HG02763 (cell line): ENCODE measurements around the gene ANKRD22.
"Not testable (repeated sequence)": the region's sequence is repeated elsewhere in the genome, so short reads cannot be mapped to it uniquely, and the experiment has no call there.

Source experiments
- ATAC-seq: cut with Tn5 transposase; IDR thresholded peaks from one replicate; pipeline ENCODE4 v1.9.1; 2021; ENCODE audit warnings: mild to moderate bottlenecking, moderate library complexity; ENCODE audit not compliant: unreplicated experiment

Gene ANKRD22

DNA sequence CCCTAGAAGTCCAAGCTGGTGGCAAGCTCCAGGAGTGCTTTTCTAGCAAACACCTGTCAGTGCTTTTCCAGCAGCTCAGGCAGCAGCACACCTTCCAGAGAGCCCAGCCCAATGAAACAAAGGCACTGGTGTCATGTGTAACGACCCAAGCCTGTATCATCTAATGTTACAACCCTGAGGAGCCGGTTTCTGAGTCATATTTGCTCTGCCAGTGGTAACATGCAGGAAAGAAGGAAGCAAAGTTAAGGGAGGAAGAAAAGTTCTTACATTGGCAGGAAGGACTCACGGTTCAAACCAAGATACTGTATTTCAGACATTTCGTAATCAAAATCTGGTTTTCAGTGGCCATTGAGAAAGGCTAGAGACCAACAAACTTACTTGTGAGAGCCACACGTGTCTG is at the start of gene ANKRD22:
ANKRD22 (minus strand) TSS at position 139 of the 400 bp plus-strand sequence. CDS start 237 bp downstream, outside the sequence.
- ATAC-seq, result no peak

DNA sequence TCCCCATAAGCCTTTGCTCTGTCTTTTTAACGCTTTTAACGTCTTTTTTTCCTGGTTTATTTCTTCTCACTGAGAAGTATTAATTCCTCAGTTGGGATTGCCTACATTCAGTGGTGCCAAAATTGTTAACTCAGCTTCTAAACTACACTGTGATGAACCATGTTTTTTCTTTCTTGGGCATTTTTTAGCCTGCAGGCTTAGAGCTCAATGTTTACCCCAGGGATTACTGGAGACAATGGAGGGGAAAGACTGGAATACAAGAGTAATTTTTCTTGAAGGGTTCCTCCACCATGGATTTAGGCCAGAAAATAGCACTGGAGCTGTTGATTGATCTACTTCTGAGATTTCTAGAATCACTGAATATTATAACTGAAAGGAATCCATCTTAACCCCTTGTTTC is 48.2 kb upstream of the ANKRD22 start:
- ATAC-seq, result no peak

DNA sequence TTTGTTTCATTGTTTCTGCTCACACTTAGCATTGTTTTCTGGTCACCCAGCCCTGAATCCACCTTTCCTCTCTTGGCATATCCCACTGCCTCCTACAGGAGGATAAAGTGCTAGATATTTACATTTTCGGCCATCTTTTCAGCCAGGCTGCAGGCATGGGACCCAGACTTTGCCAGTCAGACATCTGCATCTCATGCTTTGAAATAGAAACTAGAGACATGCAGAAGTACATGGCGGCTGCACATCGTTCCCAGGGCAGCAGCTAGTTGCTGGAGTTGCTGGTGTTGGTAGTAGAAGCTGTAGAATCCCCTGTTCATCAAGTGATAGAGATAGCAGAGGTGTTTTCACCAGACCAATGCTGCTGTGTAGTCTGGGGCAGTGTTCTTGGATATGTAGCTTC is 47.1 kb upstream of the ANKRD22 start:
- no peak for ATAC-seq

DNA sequence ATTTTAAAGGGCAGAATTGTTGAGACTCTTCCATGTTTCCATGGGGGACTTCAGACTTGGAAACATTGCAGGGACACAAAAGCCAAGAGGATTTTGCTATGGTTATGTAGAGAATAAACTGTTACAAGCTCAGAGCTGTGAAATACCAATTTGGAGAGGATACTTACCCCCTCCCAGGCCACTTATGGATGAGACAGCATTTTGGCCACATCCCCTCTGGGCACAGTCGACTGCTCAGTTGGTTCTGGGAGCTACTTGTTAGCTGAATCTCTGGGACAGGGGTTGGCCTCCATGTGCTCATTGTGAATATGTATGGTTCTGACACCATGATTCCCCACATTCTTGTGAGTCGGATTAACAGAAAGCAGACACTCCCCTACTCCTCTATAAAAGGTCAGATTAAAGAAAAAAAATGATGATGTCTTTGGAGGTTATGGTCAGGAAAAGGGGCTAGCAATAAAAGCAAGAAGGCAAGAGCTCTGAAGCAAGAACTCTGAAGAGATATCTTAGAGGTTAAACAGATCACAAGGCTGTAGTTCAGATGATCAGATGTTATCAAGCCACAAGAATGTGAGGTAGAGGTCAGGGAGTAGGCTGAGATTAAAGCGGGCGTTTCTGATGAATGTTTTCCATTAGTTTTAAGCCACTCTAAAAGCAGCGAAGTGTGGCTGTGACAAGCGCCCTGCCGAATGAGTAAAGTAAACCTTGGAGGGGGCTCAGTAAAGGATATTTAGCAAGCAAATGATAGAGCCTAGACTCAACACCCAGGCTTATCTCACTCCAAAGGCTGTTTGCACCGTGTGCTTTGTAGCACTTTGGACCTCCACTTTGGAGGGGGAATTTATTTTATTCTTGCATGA is 45.6 kb upstream of the ANKRD22 start:
- no peak for ATAC-seq

DNA sequence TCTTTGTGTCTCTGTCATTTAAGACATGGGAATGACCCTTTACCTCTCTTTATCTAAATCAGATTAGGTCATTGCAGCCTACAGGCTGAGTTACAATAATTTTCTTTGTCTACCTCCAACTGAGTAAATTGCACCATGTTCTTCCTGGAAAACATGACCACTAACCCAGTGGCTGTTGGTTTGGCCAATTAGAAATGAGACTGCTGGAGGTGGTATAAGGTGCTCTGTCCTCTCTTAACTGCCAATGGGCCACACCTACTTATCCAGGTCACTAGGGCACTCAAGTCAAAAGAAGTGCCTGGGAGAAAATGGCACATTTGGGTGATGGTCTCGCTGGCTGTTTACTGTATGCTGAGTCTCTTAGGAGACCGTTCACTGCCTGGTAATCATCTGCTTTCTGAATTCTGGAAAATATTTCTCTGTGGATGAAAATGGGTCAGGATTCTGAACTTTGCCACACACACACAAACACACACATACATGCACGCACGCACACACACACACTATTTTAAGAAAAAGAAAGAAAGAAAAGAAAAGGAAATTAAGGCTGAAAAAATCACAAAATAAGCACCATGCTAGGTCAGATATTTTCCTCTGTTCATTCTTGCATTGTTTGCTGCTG is 44.8 kb upstream of the ANKRD22 start:
- ATAC-seq, result no peak

DNA sequence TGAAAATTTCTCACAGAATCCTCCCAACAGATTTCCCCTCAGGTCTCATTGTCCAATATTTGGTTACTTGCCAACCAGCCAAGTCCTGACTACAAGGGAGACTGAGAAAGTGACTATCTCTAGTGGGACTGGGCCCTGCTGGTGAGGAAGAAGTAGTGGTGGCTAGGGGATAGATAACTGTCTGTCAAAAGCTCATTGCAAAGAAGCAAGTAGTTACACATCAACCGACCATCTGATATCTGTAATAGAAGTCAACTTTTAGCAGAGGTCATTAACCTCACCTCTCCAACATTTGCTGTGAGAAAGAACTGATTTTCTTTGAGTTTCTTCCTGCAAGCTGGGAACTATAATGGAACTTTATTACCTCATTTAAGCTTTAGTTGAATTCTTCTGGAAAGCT is 43.6 kb upstream of the ANKRD22 start:
- ATAC-seq, result no peak

- no peak for ATAC-seq
Measured at GRCh38 chr10:88893611-88894010, 42.0 kb upstream of the ANKRD22 start.

DNA sequence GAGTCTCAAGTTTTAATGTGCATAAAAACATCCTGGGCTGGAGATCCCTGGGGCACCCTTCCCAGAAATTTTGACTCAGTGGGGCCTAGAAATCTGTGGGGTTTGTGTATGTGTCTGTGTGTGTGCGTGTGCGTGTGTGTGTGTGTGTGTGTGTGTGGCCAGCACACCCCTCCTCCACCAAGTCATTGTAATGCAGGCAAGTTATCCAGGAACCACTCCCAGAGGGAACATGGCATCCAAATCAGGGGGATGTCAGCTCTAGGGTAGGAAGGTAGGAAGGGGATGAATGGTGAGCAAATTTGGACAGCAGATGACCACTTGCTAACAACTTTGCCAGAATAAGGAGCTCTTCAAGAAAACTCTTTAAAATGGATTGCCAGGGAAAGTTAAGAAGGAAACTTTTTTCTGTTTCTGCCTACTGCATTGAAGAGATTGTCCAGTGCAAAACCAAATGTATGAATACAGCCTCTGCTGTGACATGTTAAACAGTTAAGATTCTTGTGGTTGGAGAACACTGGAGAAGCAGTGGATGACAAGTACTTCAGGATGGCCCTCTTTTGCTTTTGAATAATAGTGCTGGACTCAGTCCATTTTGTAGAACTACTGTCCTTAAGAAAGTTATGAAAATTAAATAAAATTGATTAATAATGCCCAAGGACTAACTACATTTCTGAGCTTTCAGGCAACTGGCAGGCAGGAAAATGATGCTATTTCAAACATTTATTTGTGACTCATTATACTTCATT is 40.8 kb upstream of the ANKRD22 start:
- no peak for ATAC-seq

DNA sequence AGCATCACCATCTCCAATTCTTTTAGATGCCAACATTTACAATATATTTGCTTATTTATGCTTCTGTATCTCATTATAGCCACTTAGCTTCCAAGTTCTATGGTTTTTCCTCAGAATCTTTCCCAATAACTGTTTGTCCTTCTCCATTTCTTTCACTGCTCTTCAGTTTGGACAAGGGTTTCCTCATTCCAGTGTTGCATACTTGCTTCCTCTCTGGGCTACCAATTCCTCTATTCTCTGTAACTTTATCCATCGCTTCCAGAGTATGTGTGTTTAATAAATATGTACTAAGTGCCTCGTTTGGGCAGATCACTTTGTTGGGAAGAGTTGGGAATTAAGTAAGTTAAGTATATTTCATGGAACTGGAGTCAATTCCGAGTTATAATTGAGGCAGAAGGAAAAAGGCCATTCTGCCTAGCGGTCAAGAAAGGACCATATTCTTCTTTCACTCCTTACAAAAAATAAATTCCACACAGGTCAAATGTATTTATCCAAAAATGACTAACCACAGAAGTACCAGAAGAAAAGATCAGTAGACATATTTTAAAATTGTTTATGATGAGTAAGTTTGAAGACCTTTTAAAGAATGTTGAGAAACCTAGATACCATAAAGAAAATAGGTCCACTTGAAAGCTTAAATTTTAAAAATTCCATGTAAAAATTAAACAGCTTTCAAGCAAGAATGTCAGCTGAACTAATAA is 39.2 kb upstream of the ANKRD22 start:
- ATAC-seq, result no peak

DNA sequence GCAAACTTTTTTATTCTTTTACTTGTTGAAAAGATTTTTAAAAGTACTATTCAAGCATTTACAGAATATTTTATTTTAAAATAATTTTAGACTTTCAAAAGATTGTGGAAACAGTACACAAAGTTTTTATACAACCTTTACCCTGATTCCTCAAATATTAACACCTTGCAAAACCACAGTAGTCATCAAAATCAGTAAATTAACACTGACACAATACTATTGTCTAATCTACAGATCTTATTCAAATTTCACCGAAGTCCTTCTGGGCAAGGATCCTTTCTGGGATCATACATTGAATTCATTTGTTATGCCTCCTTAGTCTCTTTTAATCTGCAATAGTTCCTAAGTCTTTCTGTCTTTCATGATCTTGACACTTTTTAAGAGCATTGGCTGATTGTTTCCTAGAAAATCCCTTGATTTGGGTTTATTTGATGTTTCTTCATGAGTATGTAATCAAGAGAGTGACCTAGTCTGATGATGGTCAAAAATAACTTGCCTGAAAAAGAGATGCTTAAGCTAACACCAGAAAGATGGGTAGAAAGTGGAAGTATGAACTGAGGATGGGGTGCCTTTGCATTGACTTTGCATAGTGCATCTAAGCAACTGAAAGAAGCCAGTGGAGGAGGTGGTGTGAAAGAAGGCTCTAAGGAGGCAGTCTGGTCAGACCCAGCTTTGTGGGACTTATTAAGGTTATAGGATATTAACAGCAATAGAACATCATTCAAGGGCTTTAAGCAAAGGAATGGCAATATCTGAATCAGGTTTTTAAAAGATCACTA is 38.1 kb upstream of the ANKRD22 start:
- peak; percentile 66 for ATAC-seq

DNA sequence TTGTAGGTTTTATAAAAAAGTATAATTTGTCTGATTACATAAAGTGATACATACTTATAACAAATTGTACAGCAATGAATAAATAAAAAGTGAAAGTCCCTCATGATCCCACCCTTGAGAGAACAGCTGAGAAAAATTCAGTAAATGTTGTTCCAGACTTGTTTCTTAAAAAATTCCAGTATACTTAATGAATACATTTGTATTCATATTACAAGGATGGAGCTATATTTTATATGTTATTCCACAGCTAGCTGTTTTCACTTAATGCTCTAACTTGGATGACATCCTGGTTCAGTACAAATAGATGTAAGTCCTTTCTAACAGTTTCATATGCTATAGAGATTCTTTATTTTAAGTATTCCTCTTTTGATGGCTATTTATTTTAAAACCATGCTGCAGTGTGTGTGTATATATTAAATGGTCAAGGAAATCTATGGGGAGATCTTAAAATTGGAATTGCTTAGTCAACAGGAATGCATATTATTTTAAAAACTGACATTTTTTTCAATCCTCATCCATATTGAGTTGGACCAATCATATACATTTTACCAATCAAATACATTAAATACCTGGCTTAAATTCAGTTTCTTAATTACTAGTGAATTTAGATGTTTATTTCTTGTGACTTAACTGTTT is 37.3 kb upstream of the ANKRD22 start:
- ATAC-seq, result no peak

DNA sequence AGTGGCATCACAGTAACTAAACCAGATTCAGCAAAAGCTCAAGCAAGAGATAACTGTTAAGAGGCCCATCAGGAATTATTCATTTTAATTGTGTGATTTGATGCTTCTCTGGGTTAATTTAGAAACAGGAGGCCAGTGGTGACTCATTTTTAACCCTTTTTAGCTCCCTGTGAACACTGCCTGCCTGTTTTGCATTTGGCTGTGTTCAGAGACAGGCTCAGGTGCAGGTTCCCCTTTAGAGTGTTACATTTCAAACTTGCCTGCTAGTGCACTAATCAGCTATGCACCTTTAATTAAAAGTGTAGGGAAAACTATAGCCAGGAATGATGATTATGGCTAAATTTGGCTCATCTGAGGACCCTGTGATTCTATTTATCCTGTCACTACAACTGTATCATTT is 34.9 kb upstream of the ANKRD22 start:
- no peak for ATAC-seq

DNA sequence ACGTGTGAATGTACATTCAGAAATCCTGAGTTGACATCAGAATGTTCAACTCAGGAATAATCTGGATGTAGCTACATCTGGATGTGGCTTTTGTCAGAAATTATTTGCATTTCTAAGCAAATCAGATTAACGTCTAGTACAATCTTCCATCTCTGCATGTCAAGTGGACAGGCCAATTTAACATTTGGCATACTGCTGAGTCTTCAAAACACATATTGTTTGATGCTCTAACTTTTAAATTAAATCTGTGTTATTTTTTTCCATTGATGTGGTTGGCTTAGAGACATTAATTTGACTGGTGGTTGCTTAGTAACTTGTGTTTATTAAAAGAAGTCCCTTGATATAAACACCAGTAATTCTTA is 31.8 kb upstream of the ANKRD22 start:
- ATAC-seq, result no peak

GRCh38 chr10:88882646-88883447 is 31.2 kb upstream of the ANKRD22 start:
- ATAC-seq, result not testable (repeated sequence)

GRCh38 chr10:88881922-88882645 is 30.4 kb upstream of the ANKRD22 start:
- ATAC-seq, result no peak

DNA sequence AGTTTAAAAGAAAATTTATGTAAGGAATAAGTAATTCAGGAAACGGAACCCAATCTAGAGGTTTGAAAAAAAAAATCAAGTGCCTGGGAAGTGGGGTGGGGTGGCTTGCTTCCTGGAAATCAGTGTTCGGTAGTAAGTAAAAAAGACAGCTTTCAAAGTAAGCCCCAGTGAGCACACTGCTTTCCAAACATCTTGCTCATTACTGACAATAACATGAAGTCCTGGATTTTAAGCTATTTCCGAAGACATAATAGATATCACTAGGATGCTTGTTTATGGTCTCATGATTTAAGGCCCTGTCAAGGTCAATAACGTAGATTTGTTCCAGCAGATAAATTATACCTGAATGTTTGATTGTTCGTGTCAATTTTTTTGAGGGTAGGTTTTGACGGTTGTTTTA is 29.7 kb upstream of the ANKRD22 start:
- ATAC-seq, result no peak

DNA sequence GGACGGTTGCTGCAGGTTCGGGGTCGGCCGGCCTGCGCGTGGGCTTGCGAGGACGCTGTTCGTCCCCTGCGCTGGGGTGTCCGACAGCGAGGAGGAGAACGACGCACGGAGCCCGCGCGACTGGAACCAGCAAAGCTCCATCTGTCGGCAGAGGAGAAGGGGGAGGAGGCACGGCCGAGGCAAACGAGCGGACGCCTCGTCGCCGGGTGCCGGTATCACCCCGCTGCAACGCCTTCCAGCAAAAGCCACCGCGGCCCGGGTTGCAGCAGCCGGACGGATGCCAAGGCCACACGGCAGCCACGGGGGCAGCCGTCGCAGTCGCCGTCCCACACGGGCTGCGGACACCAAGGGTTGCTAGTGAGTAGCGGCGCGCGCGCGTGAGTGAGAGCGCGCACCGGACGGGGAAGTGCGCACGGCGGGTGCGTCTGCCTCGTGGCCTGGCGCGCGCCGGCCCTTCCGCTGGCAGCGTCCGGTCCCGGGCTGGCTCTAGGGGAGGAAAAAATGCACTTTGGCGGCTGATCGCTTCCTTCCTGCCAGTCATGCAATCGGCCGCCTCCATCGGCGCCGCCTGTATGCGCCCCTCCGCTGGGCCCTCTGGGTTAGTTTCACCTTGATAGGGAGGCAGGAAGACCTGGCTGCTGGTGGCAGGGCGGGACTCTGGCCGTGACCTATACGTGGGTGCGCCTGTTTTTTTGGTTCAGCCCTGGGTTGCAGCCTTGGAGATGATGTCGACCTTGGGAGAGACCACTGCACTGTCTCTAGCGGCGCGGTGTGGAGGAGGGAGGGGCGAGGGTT is 28.8 kb upstream of the ANKRD22 start:
- ATAC-seq, result peak; percentile 80
